GM18858 (cell line): ENCODE measurements around the gene ACSF2.
"Not testable (repeated sequence)": the region's sequence is repeated elsewhere in the genome, so short reads cannot be mapped to it uniquely, and the experiment has no call there.

Experiments used
- ATAC-seq: cut with Tn5 transposase; IDR thresholded peaks from one replicate; pipeline ENCODE4 v1.9.1; 2021; ENCODE audit not compliant: unreplicated experiment

Gene ACSF2

DNA sequence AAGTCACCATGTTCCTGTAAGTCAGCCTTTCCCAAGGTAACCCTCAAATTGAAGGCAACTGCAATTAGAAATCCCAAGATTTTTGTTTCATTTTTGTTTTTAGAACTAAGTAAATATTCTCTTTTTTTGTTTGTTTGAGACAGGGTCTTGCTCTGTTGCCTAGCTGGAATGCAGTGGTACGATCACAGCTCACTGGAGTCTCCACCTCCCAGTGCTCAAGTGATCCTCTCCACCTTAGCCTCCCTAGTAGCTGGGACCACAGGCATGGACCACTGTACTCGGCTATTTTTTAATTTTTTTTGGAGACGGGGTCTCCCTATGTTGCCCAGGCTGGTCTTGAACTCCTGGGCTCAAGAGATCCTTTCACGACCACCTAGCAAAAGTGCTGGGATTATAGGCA lies 18.1 kb upstream of the ACSF2 start:
- ATAC-seq, result no peak

GRCh38 chr17:50412188-50412732 lies 13.8 kb upstream of the ACSF2 start:
- ATAC-seq, result no peak

DNA sequence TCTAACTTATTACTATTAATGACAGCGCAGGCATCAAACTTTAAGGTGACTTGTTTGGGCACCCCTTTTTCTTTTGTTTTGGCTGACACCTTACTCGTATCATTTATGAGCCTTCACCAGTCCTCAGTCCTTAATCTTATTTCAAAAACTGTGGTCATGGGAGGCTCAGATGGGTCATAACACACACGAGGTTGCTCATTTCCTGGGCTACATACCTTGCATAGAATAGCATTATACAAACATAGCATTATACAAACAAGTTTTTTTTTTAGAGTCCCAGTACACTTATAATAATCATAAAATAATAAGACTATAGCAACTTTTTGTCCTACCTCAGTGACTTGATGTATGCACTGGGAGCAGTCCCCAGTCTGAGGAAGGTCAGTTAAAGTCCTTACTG lies 11.2 kb upstream of the ACSF2 start:
- no peak for ATAC-seq

GRCh38 chr17:50419577-50419976 lies 6.4 kb upstream of the ACSF2 start:
- ATAC-seq, result not testable (repeated sequence)

GRCh38 chr17:50420419-50421112 lies 5.5 kb upstream of the ACSF2 start:
- no peak for ATAC-seq

DNA sequence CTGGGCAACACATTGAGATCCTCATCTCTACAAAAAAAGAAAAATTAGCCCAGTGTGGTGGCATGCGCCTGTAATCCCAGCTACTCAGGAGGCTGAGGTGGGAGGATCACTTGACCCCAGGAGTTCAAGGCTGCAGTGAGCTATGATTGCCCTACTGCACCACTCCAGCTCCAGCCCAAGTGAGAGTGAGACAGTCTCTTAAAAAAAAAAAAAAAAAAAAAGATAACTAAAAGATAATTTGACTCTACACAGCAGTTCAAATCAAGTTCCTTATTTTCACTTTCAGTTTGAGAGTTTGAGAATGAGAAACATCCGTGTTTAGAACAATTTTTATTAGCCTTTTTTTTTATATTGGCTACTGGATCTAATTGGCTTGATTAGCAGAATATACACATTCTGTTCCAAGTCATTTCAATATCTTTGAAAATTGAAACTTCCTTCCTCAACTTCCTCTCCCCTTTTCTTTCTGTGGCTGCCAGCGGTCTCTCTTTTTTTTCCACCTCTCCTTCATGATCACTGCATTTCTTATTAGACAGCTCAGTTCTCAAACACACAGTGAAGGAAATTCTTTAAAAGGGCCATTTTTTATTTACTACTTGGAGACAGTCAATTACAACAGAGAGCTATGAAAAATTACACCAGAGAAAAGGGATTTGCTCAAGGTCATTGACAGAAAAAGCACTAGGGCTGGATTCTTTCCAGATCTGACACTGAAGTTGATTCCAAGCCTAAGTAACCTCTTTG lies 4.5 kb upstream of the ACSF2 start:
- no peak for ATAC-seq

GRCh38 chr17:50422738-50423137 lies 3.3 kb upstream of the ACSF2 start:
- ATAC-seq, result no peak

DNA sequence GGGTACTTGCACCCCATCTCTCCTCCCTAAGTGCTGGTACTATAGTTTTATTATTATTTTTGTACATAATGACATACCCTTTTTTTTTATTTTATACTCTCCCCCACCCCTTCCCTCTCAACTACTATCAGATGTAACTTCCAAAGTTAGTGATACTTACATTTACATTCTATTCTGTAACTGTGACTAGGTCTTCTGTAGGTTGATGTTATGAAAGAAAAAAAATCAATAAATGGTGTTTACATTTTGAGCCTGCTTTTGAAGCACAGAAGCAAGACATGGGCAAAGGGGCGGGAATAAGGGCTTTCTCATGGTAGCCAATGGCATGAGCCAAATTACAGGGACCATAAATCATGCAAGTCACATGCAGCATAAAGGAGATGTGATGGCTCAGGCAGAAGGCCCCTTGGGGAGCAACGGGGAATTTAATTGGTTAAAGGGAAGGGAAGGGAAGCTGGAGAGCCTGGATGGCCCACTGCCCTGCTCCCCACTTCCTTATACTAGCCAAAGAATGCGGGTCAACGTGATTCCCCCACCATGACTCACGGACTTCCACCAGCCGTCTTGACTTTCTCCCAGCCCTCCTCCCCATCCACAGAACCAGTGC lies 2.4 kb upstream of the ACSF2 start:
- ATAC-seq, result no peak

DNA sequence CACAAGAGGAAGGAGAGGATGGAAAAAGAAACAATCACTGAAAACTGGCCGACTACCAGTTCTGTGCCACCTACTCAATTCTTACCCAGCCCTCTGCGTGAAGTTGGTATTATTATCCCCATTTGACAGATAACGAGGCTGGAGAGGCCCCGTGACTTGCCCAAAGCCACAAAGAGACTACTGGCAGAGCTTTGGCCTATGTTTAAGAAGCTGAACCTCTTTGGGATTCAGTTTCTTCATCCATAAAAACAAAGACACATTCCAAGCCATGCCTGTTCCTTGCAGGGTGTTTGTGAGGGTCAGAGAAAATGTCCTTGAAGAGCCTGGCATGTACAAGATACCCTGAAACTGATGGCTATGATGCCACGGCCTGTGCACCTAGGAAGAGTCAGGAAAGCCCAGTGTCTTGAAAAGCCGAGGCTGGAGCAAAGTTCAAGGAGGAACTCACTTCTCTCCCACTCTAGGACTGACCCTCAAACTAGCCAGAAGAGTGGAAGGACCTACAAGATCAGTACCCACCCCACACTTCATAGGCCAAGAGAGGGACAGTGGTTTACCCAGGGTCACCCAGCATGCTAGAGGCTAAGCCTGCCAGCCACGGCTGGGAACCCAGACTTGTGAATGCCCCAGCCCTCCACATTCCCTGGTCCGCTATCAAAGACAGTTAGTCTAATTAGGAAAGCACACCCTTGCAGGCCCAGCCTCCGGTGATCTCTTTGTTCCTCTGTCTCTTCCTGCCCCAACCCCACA lies 1.6 kb upstream of the ACSF2 start:
- no peak for ATAC-seq

DNA sequence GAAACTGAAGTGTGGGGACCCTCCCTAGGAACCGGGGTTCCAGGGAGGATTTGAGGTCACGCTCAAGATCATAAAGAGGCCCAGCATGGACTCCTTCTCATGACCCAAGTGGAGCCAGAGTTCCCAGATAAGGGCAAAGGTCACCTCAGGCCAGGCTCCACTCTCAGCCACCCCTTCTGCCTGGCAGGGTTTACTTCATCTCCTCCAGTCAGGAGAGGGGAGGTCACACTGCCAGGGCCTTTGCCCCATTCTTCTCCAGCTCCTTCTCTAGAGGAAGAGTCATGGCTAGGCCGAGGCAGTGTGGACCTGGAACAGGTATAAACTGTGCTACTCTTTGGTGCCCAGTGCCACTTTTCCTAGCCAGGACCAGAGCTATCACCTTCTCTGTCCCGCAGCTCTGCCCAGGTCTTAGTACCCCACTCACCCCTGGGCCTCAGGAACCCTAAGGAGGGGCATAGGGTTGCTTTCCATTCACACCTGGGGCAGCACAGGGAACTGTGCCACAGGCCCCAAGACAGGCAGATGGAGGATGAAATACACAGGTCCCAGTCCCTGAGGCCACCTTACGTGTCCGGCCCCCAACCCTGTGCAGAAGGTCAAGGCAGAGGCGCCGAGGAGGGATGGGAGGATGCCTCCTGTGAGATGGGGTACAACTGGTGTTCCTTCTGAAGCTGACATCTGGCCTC lies 879 bp upstream of the ACSF2 start:
- no peak for ATAC-seq

DNA sequence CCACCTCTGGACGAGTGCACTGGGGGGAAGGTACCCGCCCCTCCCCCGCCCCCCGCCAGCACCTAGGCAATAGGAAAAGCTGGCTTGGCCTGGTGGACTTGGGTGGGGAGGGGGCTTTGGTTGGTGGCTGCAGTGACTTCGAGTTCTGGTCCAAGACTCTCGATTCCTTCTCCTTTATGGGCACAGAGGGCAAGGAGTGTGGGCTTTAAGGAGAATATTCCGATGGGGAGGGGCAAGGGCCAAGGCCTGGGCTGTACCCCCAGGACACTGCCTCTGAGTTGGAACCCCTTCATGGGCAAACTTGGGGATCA lies 409 bp downstream of the ACSF2 start:
- ATAC-seq, result no peak

DNA sequence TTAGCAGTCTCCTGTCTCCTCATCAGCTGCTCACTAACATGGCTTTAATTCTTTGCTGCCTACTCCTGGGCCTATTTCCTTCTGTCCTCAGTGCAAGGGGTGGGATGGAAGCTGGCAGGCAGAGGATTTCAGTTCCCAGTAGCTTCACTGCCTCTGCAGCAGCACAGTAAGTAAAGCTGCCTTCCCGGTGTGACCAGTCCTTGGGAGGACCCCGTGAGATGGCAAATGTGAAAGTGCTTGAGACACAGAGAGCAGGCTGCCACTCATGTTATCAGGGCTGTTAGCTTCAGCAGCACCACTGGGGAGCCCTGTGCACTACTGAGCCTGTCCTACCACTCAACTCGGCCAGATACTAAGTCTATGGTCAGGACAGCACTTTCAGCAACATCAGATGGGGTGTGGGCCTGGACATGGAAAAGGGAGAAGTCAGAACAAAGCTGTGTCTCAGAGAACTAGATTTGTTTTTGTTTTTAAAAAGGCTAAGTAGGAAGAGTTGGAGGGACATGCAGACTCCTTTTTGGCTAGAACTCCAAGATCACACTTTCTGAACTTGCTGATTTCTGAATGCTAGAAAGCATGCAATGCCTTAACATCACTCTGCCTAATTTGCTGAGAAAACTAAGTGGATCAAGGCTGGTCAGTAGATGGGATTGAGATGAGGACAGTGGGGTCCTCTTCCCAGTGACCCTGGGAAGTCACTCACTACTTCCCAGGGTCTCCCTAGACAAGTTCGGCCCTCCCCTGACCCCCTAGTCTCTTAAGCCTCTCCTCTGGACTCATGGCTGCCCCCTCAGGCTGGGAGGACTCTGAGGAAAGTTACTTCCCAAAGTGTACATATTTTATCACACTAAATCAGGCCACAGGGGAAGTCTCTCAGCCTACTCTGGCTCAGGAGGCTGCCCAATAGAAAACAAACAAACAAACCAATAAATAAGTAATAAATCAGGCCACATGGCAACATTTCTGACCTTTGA lies 1.1 kb downstream of the ACSF2 start:
- no peak for ATAC-seq

- not testable (repeated sequence) for ATAC-seq
Observed at GRCh38 chr17:50428126-50428525, 2.1 kb downstream of the ACSF2 start.

- ATAC-seq, result no peak
Observed at GRCh38 chr17:50428831-50429424, 2.9 kb downstream of the ACSF2 start.

GRCh38 chr17:50429793-50430192 lies 3.8 kb downstream of the ACSF2 start:
- ATAC-seq, result no peak

DNA sequence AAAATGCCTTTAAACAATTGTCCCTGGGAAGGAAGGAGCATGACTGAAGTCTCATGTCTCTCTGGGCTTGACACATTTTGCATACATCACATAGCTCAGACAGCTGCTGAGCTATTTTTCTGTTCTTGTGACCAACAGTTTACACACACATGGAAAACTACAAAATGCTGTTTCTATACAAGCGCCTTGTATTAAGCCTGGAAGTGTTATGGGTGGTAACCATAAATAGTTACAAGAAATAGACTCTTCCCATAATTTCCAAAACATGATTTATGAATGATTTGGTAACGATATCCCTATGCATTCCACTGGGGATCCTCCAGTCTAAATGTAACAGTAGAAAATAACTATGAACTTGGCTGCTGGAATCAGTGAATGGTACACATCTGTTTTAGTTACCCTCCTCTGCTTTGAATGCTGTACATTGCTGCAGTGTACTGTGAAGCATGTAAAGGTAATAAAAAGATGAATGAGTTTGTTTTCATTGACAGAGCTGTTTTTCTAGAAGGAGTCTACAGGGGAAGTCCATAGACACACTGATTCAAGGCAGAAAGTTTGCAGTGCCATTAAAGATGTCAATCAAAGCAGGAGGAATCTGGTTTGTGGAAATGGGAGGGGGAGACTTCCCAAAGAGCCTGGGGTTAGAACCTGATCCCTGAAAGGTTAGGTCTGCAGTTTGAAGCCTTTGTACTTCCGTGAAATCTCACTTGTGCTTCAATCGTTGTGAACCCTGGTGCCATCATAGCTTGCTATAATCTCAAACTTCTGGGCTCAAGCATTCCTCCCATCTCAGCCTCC lies 5.0 kb downstream of the ACSF2 start:
- no peak for ATAC-seq

DNA sequence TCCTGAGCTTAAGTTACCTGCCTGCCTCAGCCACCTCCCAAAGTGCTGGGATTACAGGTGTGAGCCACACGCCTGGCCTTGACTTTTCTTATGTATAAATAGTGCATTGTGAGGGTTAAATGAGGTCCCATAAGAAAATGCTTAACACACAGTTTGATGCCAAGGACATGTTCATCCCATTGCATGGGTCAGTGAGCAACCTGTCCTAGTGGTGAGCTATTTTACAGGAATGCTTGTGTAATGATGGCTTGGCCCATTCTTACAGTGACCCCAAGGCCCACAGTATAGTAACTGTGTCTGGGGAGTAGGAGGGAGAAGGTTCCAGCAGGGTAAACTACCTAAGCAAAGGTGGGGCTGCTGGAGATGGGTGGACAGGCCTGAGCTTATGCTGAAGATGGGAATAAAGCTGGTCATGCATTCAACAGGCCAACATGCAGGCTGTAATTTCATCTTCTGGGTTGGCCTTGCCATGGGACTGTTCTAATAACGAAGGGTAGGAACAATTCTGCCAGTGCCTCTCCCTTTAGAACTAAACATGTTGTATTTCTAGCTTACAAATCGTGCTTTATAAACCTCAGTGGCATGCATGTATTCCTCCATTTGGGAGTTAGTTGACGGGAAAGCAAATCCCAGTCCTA lies 6.2 kb downstream of the ACSF2 start:
- ATAC-seq, result no peak

DNA sequence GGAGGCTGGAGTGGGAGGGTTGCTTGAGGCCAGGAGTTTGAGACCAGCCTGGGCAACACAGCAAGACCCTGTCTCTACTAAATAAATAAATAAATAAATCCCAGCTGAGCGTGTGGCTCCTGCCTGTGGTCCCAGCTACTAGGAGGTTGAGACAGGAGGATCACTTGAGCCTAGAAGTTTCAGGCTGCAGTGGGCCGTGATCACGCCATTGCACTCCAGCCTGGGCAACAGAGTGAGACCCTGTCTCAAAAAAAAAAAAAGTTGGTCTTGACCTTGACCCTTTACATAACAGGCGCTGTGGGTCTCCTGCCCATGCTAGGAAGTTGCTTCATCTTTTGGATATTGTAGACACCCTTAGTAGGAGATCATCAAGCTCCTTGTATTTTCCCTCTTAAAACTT lies 11.4 kb downstream of the ACSF2 start:
- ATAC-seq, result no peak
